Testis (tissue), 3 donors: Measurements from ENCODE around the gene PTPRG. TPM values are rescaled to one million over a fixed set of nuclear protein-coding genes. Genes with fewer than 3 reads are reported as not detected.

ENCODE experiments used
- DNase-seq: peaks from one replicate; pipeline ENCODE4 v3.0.0-alpha.2; 2019
- H3K27ac ChIP-seq, 2 donors: fragments of 200-600 bp; sonication (generic); one replicate each; pipeline ENCODE4 v1.5.1; 2019
- H3K27me3 ChIP-seq: fragments of 200-600 bp; sonication (generic); one replicate; pipeline ENCODE4 v1.5.1; 2019
- H3K36me3 ChIP-seq: fragments of 200-600 bp; sonication (generic); one replicate; pipeline ENCODE4 v1.5.1; 2017; ENCODE audit warnings: low read depth; ENCODE audit errors: missing control alignments
- H3K4me1 ChIP-seq: fragments of 200-600 bp; sonication (generic); one replicate; pipeline ENCODE4 v1.5.1; 2019
- H3K4me3 ChIP-seq, 2 donors: fragments of 200-600 bp; sonication (generic); one replicate each; pipeline ENCODE4 v1.5.1; 2017 to 2019
- H3K9me3 ChIP-seq: fragments of 200-600 bp; sonication (generic); one replicate; pipeline ENCODE4 v1.5.1; 2017
- POLR2A ChIP-seq: fragments of 450-650 bp; IDR thresholded peaks from one replicate; pipeline ENCODE4 v1.6.1; 2017; ENCODE audit warnings: antibody characterized with exemption, mild to moderate bottlenecking, moderate library complexity
- WGBS, 2 donors: methylation state at CpG; one replicate each; pipeline ENCODE4 v1.1.5; 2018; 5-methylcytosine and 5-hydroxymethylcytosine counted together
- intact Hi-C: fragments of 100-400 bp; cut with DNase I; formaldehyde crosslinking; loops from one replicate; pipeline ENCODE4 v1.15.1; 2023; ENCODE audit warnings: low total_unique reads
- polyA plus RNA-seq: library from polyadenylated mRNA; stranded (reverse); fragments of 350-450 nt; fragmentation: Illumina TruSeq; extraction: RNeasy Lipid Tissue Mini Kit (QIAGEN cat#74804); gene quantifications from one replicate; pipeline ENCODE4 v1.2.3, GENCODE V29; 2014; ENCODE audit warnings: low read depth, low replicate concordance; ENCODE audit not compliant: insufficient read depth
- total RNA-seq, 2 donors: library from RNA; depleted of rRNA; stranded (reverse); fragments of >200 nt; gene quantifications; one replicate each; pipeline ENCODE4 v1.2.3, GENCODE V29; 2016
- TF ChIP-seq, protein P1 (sequence below), 3 experiments: fragments of 450-650 bp in 2 of 3; fragments of 200-600 bp in 1 of 3; sonication (generic) in 1 of 3; IDR thresholded peaks; one replicate each; pipeline ENCODE4 v1.5.1; 2016 to 2019; ENCODE audit warnings: antibody characterized with exemption in 3 of 3, mild to moderate bottlenecking in 2 of 3, moderate library complexity in 1 of 3

PTPRG gene
- total and polyA plus RNA-seq, 3 donors from 2014 or later, result 26.3 to 107 (median 75.4) TPM

DNA sequence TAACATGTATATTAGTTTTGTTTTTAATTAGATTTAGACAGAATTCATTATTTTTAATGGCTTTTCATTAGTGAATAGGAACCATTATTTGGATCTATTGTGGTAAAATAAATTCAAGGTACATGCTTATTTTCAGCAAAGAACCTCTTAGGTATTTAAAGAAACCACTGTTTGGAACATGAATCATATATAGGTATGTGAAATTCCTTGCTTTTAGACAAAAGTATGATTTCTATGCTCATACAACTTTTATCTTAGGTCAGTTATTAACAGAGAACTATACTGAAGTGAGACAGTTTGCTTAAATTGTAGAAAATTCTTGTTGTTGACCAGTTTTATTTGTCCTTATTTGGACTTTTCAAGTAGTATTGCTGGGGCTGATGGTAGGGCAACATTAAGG is 422.1 kb downstream of the PTPRG start:
- intact Hi-C loops, result no loop called here
- TF ChIP-seq, protein P1, sequence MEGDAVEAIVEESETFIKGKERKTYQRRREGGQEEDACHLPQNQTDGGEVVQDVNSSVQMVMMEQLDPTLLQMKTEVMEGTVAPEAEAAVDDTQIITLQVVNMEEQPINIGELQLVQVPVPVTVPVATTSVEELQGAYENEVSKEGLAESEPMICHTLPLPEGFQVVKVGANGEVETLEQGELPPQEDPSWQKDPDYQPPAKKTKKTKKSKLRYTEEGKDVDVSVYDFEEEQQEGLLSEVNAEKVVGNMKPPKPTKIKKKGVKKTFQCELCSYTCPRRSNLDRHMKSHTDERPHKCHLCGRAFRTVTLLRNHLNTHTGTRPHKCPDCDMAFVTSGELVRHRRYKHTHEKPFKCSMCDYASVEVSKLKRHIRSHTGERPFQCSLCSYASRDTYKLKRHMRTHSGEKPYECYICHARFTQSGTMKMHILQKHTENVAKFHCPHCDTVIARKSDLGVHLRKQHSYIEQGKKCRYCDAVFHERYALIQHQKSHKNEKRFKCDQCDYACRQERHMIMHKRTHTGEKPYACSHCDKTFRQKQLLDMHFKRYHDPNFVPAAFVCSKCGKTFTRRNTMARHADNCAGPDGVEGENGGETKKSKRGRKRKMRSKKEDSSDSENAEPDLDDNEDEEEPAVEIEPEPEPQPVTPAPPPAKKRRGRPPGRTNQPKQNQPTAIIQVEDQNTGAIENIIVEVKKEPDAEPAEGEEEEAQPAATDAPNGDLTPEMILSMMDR (IDR thresholded peaks at IDR 0.05), result no peak
- no peak for TF ChIP-seq POLR2A
- Histone ChIP-seq H3K27ac (no peak overlapping the region), H3K4me1 (no peaks in the 10 kb centered on the region), H3K27me3 (no peaks in the 10 kb centered on the region), H3K36me3 (no peaks in the 10 kb centered on the region), H3K9me3 (no peaks in the 10 kb centered on the region), H3K4me3 (no peak overlapping the region)
- DNase-seq, result no peak

DNA sequence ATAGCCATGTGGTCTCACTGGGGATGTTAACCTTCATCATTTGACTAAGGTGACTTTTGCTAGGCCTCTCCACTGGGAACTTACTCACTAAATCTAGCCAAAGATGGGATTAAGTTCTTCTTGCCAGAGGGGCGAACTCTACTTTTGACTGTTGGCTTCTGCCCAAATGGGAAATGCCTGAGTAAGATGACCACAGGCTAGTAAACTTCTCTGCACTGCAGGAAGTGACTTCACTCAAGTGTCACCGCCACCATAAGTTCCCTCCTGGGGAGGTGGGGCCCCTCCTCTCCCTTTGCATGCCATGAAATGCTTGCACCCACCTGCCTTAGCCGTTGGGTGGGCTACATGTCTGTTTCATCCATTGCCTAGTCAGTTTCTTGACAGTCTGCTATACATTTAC is 423.6 kb downstream of the PTPRG start:
- DNase-seq, result no peak
- Histone ChIP-seq H3K9me3 (no peaks in the 10 kb centered on the region), H3K4me3 (no peak overlapping the region), H3K36me3 (no peaks in the 10 kb centered on the region), H3K27me3 (no peaks in the 10 kb centered on the region), H3K4me1 (no peaks in the 10 kb centered on the region), H3K27ac (no peak overlapping the region)
- intact Hi-C loops, result no loop called here
- TF ChIP-seq, protein P1 (IDR thresholded peaks at IDR 0.05), result no peak
- no peak for TF ChIP-seq POLR2A
- WGBS, 2 donors, result 79 to 88% methylated on average over 3 of the region's 3 CpGs

DNA sequence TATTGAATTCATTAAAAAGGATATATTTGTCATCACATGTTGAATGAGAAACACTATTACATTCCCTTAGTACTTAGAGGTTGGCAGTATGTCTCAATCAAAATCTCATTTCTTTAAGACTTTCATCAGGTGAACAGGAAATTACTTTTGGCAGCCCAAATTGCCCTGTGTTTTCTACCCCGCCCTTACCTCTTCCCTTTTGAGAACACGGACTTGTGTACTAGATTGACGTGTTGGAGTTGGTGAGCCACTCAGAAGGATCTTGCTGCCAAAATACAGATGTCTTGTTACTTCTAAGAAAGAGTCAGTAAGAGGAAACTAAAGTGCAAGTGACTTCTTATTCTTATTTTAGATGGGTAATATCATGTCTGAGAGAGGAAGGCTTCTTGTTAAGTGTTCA is 425.1 kb downstream of the PTPRG start:
- H3K4me3 ChIP-seq, result no peak overlapping the region
- H3K9me3 ChIP-seq, result no peaks in the 10 kb centered on the region
- no peak for DNase-seq
- intact Hi-C loops, result no loop called here
- no peaks in the 10 kb centered on the region for H3K4me1 ChIP-seq
- TF ChIP-seq POLR2A, result no peak
- TF ChIP-seq, protein P1 (IDR thresholded peaks at IDR 0.05), result no peak
- no peaks in the 10 kb centered on the region for H3K36me3 ChIP-seq
- H3K27ac ChIP-seq, result no peak overlapping the region
- no peaks in the 10 kb centered on the region for H3K27me3 ChIP-seq
- WGBS, 2 donors, result 72 to 91% methylated on average over 3 of the region's 3 CpGs

DNA sequence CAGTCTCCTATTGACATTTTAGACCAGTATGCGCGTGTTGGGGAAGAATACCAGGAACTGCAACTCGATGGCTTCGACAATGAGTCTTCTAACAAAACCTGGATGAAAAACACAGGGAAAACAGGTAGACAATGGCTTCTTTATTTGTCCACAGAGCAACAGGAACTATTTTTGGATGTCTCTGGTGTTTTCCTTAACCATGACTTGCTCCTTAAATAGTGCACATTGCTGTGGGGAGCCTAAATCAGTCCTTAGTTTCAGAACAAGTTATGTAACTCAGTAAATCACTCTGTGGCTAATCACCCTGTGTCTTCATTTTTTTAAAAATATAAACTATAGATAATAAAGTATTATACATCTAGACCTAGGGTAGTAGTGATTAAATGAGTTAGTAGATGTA is 428.3 kb downstream of the PTPRG start:
- Histone ChIP-seq H3K4me1 (no peaks in the 10 kb centered on the region), H3K36me3 (no peaks in the 10 kb centered on the region), H3K9me3 (no peaks in the 10 kb centered on the region), H3K4me3 (no peak overlapping the region), H3K27me3 (no peaks in the 10 kb centered on the region), H3K27ac (no peak overlapping the region)
- no peak for TF ChIP-seq POLR2A
- TF ChIP-seq, protein P1 (IDR thresholded peaks at IDR 0.05), result no peak
- WGBS, 2 donors, result 92 to 93% methylated on average over 4 of the region's 4 CpGs
- no peak for DNase-seq
- intact Hi-C loops, result no loop called here

DNA sequence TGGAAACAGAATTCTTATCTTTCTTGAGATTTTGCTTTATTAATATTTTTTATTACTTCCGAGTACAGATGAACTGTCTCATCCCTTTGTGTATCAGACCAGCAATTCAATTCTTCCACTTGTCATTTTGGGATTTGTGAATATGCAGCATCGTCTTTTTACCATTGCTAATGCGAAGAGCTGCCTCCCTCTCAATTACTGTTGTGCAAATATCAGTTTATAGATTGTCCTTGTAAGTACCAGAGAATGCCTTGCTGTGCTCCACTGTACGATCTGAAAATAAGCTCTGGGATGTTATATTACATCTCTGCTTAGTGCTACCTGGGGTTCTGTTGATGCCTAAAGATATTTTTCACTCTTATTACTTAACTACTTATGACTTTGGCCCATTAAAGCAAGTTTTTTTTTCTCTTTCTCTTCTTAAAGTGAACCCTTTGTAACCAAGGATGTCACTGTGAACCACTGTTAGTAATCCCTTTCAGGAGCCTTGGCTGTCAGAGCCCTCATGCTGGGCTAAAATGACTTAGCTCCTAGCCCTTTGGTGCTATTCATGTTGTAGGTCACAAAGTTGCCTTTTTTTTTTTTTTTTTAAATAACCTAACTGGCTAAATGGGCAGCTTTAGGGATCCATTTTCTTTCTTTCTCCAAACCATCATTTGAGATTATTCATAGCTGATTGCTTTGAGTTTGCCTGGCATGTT is 429.1 kb downstream of the PTPRG start:
- no peaks in the 10 kb centered on the region for H3K9me3 ChIP-seq
- H3K4me3 ChIP-seq, result no peak overlapping the region
- TF ChIP-seq, protein P1 (IDR thresholded peaks at IDR 0.05), result no peak
- TF ChIP-seq POLR2A, result no peak
- no peak for DNase-seq
- H3K36me3 ChIP-seq, result no peaks in the 10 kb centered on the region
- intact Hi-C loops, result no loop called here
- no peaks in the 10 kb centered on the region for H3K27me3 ChIP-seq
- H3K27ac ChIP-seq, result no peak overlapping the region
- no peaks in the 10 kb centered on the region for H3K4me1 ChIP-seq
- WGBS, 2 donors, result 85 to 94% methylated on average over 4 of the region's 4 CpGs
